ENCODE results near the gene SNCAIP. TPM values are rescaled to one million over a fixed set of nuclear protein-coding genes. Genes with fewer than 3 reads are reported as not detected.
"Not testable (repeated sequence)": the region's sequence is repeated elsewhere in the genome, so short reads cannot be mapped to it uniquely, and the experiment has no call there.

SNCAIP gene
- total and polyA plus RNA-seq, 4 donors: 3.6 to 14.7 (median 9.0) TPM

GRCh38 chr5:122480146-122480545, 168.1 kb downstream of the SNCAIP start:
- ATAC-seq (ENCODE audit: low FRiP score) (no peak), DNase-seq (no peak)
- Histone ChIP-seq H3K4me3 (ENCODE audit: low read length in 2 of 2) (no peak overlapping the region), H3K27ac (ENCODE audit: low read depth in 1 of 2, low read length in 2 of 2) (no peak overlapping the region), H3K36me3 (ENCODE audit: control insufficient read depth in 1 of 2, insufficient read depth in 2 of 2, low read length in 1 of 2) (no peaks in the 10 kb centered on the region), H3K27me3 (ENCODE audit: control insufficient read depth in 1 of 2, insufficient read depth in 2 of 2, low read length in 1 of 2) (no peaks in the 10 kb centered on the region), H3K9me3 (ENCODE audit: control insufficient read depth, low read length) (no peaks in the 10 kb centered on the region), H3K4me1 (ENCODE audit: control insufficient read depth in 1 of 2, insufficient read depth in 2 of 2, low read length in 2 of 2) (no peaks in the 10 kb centered on the region)
- 78 to 83% methylated on average over 1 of the region's 1 CpG for whole genome bisulfite sequencing, 2 donors
- intact Hi-C loops (cut with DNase I): no loop called here

GRCh38 chr5:122484103-122484502, 172.1 kb downstream of the SNCAIP start:
- Histone ChIP-seq H3K27me3 (ENCODE audit: control insufficient read depth in 1 of 2, insufficient read depth in 2 of 2, low read length in 1 of 2) (no peaks in the 10 kb centered on the region), H3K36me3 (ENCODE audit: control insufficient read depth in 1 of 2, insufficient read depth in 2 of 2, low read length in 1 of 2) (no peaks in the 10 kb centered on the region), H3K4me3 (ENCODE audit: low read length in 2 of 2) (no peak overlapping the region), H3K27ac (ENCODE audit: low read depth in 1 of 2, low read length in 2 of 2) (no peak overlapping the region), H3K9me3 (ENCODE audit: control insufficient read depth, low read length) (no peaks in the 10 kb centered on the region), H3K4me1 (ENCODE audit: control insufficient read depth in 1 of 2, insufficient read depth in 2 of 2, low read length in 2 of 2) (no peaks in the 10 kb centered on the region)
- ATAC-seq (ENCODE audit: low FRiP score) (no peak), DNase-seq (no peak)
- WGBS, 2 donors: 98 to 99% methylated on average over 3 of the region's 3 CpGs
- intact Hi-C loops (cut with DNase I): no loop called here

DNA sequence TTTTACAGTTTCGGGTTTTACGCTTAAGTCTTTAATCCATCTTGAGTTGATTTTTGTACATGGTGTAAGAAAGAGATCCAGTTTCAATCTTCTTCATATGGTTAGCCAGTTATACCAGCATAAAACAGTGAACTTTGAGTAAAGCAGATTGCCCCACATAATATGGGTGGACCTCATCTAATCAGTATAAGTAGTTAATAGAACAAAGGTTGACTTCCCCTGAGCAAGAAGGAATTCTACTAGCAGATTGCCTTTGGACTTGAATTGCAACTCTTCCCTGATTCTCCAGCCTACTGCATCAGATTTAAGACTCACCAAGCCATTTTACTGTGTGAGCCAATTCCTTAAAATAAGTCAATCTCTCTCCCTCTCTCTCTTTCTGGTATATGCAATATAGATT, 173.2 kb downstream of the SNCAIP start:
- H3K27me3 ChIP-seq (ENCODE audit: control insufficient read depth in 1 of 2, insufficient read depth in 2 of 2, low read length in 1 of 2): no peaks in the 10 kb centered on the region
- H3K4me3 ChIP-seq (ENCODE audit: low read length in 2 of 2): no peak overlapping the region
- 96 to 99% methylated on average over 2 of the region's 2 CpGs for WGBS, 2 donors
- no peak overlapping the region for H3K27ac ChIP-seq (ENCODE audit: low read depth in 1 of 2, low read length in 2 of 2)
- no peak for DNase-seq
- intact Hi-C loops (cut with DNase I): no loop called here
- ATAC-seq (ENCODE audit: low FRiP score): no peak
- no peaks in the 10 kb centered on the region for H3K9me3 ChIP-seq (ENCODE audit: control insufficient read depth, low read length)
- H3K36me3 ChIP-seq (ENCODE audit: control insufficient read depth in 1 of 2, insufficient read depth in 2 of 2, low read length in 1 of 2): no peaks in the 10 kb centered on the region
- no peaks in the 10 kb centered on the region for H3K4me1 ChIP-seq (ENCODE audit: control insufficient read depth in 1 of 2, insufficient read depth in 2 of 2, low read length in 2 of 2)

DNA sequence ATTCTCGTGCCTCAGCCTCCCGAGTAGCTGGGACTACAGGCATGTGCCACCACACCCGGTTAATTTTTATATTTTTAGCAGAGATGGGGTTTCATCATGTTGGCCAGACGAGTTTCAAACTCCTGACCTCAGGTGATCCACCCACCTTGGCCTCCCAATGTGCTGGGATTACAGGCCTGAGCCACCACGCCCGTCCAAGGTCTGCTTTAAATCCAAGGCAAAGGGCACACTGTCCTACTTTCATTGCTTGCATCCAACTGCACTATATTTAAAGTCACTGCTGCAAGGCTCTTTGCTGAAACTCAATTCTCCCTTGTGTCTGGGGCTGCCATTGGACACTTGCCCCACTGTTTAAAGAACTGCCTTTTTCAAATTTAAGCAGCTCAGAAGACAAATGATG, 174.6 kb downstream of the SNCAIP start:
- 96 to 99% methylated on average over 6 of the region's 6 CpGs for WGBS, 2 donors
- intact Hi-C loops (cut with DNase I): not testable (repeated sequence)

GRCh38 chr5:122490718-122491117, 178.7 kb downstream of the SNCAIP start:
- peaks cover 0 to 1% of the 10 kb centered on the region in 2 donors for H3K4me1 ChIP-seq (ENCODE audit: control insufficient read depth in 1 of 2, insufficient read depth in 2 of 2, low read length in 2 of 2)
- ATAC-seq (ENCODE audit: low FRiP score) (no peak), DNase-seq (no peak)
- H3K9me3 ChIP-seq (ENCODE audit: control insufficient read depth, low read length): no peaks in the 10 kb centered on the region
- no peak overlapping the region for H3K4me3 ChIP-seq (ENCODE audit: low read length in 2 of 2)
- H3K27me3 ChIP-seq (ENCODE audit: control insufficient read depth in 1 of 2, insufficient read depth in 2 of 2, low read length in 1 of 2): no peaks in the 10 kb centered on the region
- no peaks in the 10 kb centered on the region for H3K36me3 ChIP-seq (ENCODE audit: control insufficient read depth in 1 of 2, insufficient read depth in 2 of 2, low read length in 1 of 2)
- intact Hi-C loops (cut with DNase I): loop anchor here in 1 of 2 donors (5.0 kb wide), 2 partner anchors 178 to 298 kb away; partner anchors contain the start of gene SNCAIP
- H3K27ac ChIP-seq (ENCODE audit: low read depth in 1 of 2, low read length in 2 of 2): no peak overlapping the region
- WGBS, 2 donors: 78% methylated on average over 5 of the region's 5 CpGs

More for the DNA sequence above, 174.6 kb downstream of the SNCAIP start:
- not testable (repeated sequence) for H3K27ac ChIP-seq (ENCODE audit: low read depth in 1 of 2, low read length in 2 of 2); H3K4me1 ChIP-seq (ENCODE audit: control insufficient read depth in 1 of 2, insufficient read depth in 2 of 2, low read length in 2 of 2); H3K27me3 ChIP-seq (ENCODE audit: control insufficient read depth in 1 of 2, insufficient read depth in 2 of 2, low read length in 1 of 2); H3K9me3 ChIP-seq (ENCODE audit: control insufficient read depth, low read length); H3K4me3 ChIP-seq (ENCODE audit: low read length in 2 of 2); ATAC-seq (ENCODE audit: low FRiP score); H3K36me3 ChIP-seq (ENCODE audit: control insufficient read depth in 1 of 2, insufficient read depth in 2 of 2, low read length in 1 of 2); DNase-seq

DNA sequence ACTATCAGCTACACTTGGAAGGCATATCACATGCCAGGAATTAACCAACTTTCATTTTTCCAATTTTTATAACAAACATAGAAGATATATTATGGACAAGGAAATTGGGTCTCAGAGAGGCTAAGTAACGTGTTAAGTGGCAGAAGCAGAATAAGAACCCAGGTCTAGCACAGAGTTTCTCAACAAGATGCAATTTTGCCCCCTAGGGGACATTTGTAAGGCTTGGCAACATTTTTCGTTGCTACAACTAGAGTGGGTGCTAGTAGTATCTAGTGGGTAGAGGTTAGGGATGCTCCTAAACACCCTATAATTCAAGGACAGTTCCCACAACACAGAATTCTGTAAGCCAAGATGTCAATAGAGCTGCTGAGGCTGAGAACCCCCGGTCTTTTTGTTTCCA, 180.6 kb downstream of the SNCAIP start:
- ATAC-seq (ENCODE audit: low FRiP score) (no peak), DNase-seq (no peak)
- H3K4me1 ChIP-seq (ENCODE audit: control insufficient read depth in 1 of 2, insufficient read depth in 2 of 2, low read length in 2 of 2): peaks cover 0 to 1% of the 10 kb centered on the region in 2 donors
- 30 to 38% methylated on average over 3 of the region's 3 CpGs for WGBS, 2 donors
- H3K27ac ChIP-seq (ENCODE audit: low read depth in 1 of 2, low read length in 2 of 2): no peak overlapping the region
- intact Hi-C loops (cut with DNase I): loop anchor here (2.0 to 5.0 kb wide), 3 partner anchors 180 to 300 kb away; partner anchors contain the start of gene SNCAIP (in 1 of the 2)
- H3K36me3 ChIP-seq (ENCODE audit: control insufficient read depth in 1 of 2, insufficient read depth in 2 of 2, low read length in 1 of 2): no peaks in the 10 kb centered on the region
- H3K27me3 ChIP-seq (ENCODE audit: control insufficient read depth in 1 of 2, insufficient read depth in 2 of 2, low read length in 1 of 2): no peaks in the 10 kb centered on the region
- no peaks in the 10 kb centered on the region for H3K9me3 ChIP-seq (ENCODE audit: control insufficient read depth, low read length)
- H3K4me3 ChIP-seq (ENCODE audit: low read length in 2 of 2): no peak overlapping the region

DNA sequence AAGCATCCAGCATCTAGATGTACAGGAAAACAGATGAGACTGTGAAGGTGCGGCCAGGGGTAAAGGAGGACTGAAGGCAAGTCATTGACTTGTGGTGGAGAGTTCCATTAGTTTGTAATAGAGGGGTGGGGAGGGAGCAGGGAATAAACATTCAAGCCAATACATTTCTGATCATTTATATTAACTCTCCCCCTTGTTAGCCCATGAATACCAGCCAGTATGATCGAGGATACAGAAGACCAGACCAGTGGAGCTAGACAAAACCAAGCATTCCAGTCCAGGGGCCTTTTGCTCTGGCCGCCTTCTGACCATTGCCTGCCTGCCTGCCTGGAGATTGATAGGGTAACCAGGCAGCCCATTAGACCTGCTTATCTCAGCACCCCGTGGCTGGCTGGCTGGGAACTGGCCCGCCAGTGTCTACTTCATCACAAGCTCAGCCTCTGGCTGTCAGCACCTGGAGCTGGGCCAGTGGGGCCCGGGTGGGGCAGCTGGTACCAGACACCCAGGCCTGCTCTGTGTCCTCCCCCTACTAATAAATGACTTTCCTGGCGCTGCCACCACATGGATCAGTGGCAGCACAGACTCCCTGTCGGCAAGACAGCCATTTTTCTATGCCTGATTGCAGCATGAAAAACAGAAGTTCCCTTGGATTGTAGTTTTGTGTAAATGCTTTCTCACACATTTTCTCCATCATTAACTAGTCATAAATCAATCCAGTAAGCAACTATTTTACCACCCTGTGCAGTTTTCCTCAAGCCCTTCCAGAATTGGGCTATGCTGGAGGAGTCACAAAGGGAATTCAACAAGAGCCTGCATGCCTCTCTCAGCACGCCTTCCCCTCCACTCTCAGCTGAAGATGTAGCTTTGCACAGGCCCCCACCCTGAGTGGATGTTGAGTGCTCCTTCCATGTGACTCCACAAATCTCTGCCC, 181.3 kb downstream of the SNCAIP start:
- Histone ChIP-seq H3K27ac (ENCODE audit: low read depth in 1 of 2, low read length in 2 of 2) (no peak overlapping the region), H3K36me3 (ENCODE audit: control insufficient read depth in 1 of 2, insufficient read depth in 2 of 2, low read length in 1 of 2) (no peaks in the 10 kb centered on the region), H3K27me3 (ENCODE audit: control insufficient read depth in 1 of 2, insufficient read depth in 2 of 2, low read length in 1 of 2) (no peaks in the 10 kb centered on the region), H3K4me3 (ENCODE audit: low read length in 2 of 2) (no peak overlapping the region), H3K9me3 (ENCODE audit: control insufficient read depth, low read length) (no peaks in the 10 kb centered on the region), H3K4me1 (ENCODE audit: control insufficient read depth in 1 of 2, insufficient read depth in 2 of 2, low read length in 2 of 2) (peaks cover 0 to 1% of the 10 kb centered on the region in 2 donors)
- ATAC-seq (ENCODE audit: low FRiP score) (peak; percentile 69), DNase-seq (peak; percentile 79 to 82)
- WGBS, 2 donors: 29 to 31% methylated on average over 9 of the region's 9 CpGs
- intact Hi-C loops (cut with DNase I): loop anchor here (2.0 to 5.0 kb wide), 3 partner anchors 181 to 301 kb away; partner anchors contain the start of gene SNCAIP (in 1 of the 2)

- DNase-seq (no peak), ATAC-seq (ENCODE audit: low FRiP score) (no peak)
- no peak overlapping the region for H3K27ac ChIP-seq (ENCODE audit: low read depth in 1 of 2, low read length in 2 of 2)
- H3K4me1 ChIP-seq (ENCODE audit: control insufficient read depth in 1 of 2, insufficient read depth in 2 of 2, low read length in 2 of 2): peaks cover 1 to 2% of the 10 kb centered on the region in 2 donors
- intact Hi-C loops (cut with DNase I): loop anchor here in 1 of 2 donors (5.0 kb wide), 2 partner anchors 182 to 302 kb away; partner anchors contain the start of gene SNCAIP
- WGBS, 2 donors: 72 to 73% methylated on average over 4 of the region's 4 CpGs
- no peaks in the 10 kb centered on the region for H3K27me3 ChIP-seq (ENCODE audit: control insufficient read depth in 1 of 2, insufficient read depth in 2 of 2, low read length in 1 of 2)
- no peaks in the 10 kb centered on the region for H3K36me3 ChIP-seq (ENCODE audit: control insufficient read depth in 1 of 2, insufficient read depth in 2 of 2, low read length in 1 of 2)
- no peaks in the 10 kb centered on the region for H3K9me3 ChIP-seq (ENCODE audit: control insufficient read depth, low read length)
- no peak overlapping the region for H3K4me3 ChIP-seq (ENCODE audit: low read length in 2 of 2)
Measured at GRCh38 chr5:122494109-122494508, 182.1 kb downstream of the SNCAIP start.

Measured in aorta (tissue), 5 donors.